K562 (cell line): Measurements from ENCODE around the gene SLC3A2.

Experiments used
- TAF1 ChIP-seq: IDR thresholded peaks from 2 replicates; pipeline ENCODE4 v1.6.1; 2011; ENCODE audit warnings: mild to moderate bottlenecking, low read length, moderate library complexity; ENCODE audit not compliant: insufficient read depth, control insufficient read depth, severe bottlenecking; ENCODE audit errors: extremely low read depth
- ZNF740 ChIP-seq, 3 experiments: fragments of 200-800 bp in 1 of 3; sonication (Bioruptor generic) in 1 of 3; sonication (generic) in 1 of 3; formaldehyde crosslinking in 1 of 3; IDR thresholded peaks; 2 replicates each; pipeline versions ENCODE4 v1.6.1 to v1.8.0; 2016 to 2022; ENCODE audit warnings: mild to moderate bottlenecking in 2 of 3, missing compliant biosample characterization in 2 of 3, missing genetic modification characterization in 2 of 3, missing genetic modification reagents in 1 of 3

DNA sequence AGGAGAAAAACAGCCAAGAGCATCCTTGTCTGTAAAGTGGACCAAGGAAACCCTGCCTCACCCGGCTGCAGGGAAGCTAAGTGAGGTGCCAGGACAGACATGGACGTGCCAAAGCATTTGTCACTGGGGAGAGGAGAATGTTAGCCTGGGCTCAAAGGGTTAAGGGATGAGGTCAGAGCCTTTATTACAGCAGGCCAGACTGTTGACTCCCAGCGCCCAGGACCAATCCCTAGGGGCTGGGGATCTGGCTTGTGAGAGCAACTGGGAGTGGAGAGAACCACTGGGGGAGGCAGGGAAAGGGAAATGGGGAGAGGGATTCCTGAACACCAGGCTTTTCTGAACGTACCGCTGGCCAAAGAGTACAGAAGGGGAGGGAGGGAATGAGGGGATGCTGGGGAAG is 37.8 kb downstream of the SLC3A2 start:
- TF ChIP-seq TAF1 (no peak), ZNF740 (CRISPR knock-in tag; IDR thresholded peaks at IDR 0.05) (no peak), ZNF740 (tag; IDR thresholded peaks at IDR 0.05) (no peak)
